Islet of Langerhans (tissue), 1 donor: ENCODE measurements around the gene GSTO2.
A peak's percentile ranks its signal among the peaks of the same experiment; 100 is the strongest.

Source experiments
- FAIRE-seq: peaks from one replicate; lab custom pipeline; 2011; peaks lifted over from hg19 to GRCh38; lab: Jason Lieb, UNC

GSTO2 gene

DNA sequence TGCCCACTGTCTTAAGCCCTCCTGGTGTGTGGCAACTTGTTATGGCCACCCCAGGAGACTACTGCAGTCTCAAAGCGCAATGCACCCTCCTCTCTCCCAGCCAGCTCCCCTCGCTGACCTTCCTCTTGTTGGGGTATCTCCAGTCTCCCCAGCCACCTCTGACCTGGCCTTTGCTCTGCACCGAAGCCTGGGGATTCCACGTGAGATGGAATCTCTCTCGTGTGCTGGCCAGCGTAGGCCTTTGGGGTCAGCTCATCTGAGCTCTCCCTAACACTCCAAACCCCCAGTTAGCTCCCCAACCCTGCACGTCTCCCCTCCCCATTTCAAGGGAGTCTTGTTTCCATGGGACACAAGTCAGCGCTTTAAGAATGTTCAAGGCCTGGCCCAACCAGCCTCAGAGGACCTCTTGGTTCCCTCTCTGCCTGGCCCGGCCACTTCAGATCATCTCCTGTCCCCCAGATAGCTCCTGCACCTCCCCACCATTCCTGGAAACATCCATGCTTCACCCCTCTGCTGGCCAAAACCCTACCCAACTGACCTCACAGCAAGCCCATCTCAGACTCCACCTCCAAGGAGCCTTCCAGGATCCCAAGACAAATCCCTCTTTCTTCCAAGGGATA is 58.1 kb downstream of the GSTO2 start:
- no peak for FAIRE-seq

DNA sequence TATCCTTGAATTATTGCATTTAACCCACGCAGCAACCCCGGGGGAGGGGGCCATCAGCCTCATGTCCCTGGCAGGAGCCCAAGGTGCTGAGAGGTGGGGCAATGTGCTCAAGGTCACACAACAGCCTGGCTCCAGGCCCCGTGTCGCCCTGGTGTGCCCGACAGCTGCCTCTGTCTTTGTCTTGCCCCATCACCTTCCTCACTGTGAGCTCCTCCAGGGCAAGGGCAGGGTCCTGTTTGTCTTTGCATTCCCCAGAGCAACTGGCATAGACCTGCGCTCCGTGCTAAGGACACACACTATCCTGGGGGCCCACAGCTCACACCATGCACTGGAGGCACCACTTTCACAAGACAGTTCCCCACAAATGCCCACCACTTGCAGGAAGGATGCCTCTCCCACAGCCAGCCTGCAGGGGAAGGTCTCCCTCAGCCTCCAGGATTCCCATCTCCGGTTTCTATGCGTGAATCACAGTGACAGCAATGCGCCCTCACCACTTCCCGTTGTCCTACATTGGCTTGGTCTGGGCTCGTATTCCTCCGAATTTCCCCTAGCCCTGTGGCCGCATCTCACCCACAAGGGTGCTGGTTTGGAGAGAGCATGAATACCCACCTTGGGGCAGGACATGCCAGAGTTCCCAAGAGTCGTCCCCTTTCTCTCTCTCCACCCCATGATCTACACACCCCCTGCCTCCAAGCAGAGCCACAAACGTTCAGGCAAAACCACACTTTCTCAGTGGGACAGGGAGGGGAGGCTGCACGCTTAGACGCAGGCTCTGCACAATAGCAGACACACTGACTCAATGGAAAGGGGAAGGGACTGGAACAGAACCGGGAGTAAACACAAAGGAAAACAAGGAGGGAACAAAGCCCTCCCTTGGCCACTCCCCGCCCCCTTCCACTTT is 59.0 kb downstream of the GSTO2 start:
- no peak for FAIRE-seq

DNA sequence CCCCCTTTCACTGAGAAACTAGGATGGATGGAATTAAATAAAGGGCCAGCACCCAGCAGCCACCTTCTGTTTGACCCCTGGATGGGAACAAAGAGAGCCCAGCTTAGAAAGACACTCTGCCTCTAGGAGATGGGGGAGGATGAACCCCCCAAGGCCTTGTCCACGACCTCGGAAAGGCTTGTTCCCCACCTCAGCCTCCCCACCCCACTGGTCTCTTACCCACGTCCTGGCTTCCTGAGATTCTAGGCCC is 59.6 kb downstream of the GSTO2 start:
- FAIRE-seq, result no peak

DNA sequence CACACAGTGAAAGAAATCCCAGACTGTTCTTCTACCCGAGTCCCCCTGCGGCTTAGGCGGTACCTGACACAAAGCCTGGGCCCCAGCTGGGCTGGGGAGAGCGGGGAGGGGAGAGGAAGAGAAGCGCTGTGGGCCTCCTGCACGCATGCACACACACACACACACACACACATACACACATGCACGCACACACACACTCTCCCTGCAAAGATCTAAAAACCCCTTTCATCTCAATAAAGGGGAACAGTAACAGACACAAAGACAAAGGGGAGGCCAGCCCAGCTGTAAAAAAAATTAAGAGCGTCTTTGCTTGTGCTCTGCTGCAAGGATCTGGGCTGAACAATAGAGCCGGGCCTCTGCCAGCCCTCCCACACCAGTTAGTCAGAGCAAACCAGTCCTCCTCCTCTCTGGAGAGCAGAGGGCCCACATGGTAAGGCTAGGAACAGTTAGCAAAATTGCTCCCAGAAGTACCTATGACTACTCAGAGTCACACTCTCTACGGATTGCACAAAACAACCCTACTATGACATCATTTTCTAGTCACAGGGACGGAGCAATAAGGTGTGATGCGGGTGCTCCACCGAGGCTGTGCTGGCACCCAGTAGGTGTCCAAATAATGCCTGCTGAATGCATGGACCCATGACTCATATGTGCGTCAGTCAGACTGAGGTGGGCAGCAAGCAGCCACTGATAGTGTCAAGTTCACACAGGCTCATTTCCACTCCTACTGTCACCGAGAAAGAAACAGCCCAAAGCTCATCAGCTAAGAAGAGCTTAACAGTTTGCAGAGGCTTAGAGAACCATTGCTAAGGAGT is 60.1 kb downstream of the GSTO2 start:
- FAIRE-seq, result no peak

DNA sequence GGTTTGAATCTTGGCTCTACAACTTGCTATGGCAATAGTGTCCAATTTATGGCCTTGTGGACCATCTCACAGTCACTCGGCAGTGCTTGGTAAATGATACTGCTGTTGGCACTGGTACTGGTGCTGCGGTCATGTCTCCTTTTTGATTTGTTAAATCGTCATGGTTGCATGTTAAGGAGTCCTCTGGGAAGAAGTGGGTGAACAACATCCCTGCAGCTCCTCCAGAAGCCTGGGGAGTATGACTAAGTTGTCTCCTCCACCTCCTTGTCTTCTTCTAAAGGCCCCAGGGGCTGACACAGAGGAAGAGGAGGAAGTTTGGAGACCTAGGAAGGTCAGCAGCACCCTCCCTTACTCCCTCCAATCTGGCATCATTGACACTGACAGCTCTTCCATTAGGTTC is 60.8 kb downstream of the GSTO2 start:
- no peak for FAIRE-seq

DNA sequence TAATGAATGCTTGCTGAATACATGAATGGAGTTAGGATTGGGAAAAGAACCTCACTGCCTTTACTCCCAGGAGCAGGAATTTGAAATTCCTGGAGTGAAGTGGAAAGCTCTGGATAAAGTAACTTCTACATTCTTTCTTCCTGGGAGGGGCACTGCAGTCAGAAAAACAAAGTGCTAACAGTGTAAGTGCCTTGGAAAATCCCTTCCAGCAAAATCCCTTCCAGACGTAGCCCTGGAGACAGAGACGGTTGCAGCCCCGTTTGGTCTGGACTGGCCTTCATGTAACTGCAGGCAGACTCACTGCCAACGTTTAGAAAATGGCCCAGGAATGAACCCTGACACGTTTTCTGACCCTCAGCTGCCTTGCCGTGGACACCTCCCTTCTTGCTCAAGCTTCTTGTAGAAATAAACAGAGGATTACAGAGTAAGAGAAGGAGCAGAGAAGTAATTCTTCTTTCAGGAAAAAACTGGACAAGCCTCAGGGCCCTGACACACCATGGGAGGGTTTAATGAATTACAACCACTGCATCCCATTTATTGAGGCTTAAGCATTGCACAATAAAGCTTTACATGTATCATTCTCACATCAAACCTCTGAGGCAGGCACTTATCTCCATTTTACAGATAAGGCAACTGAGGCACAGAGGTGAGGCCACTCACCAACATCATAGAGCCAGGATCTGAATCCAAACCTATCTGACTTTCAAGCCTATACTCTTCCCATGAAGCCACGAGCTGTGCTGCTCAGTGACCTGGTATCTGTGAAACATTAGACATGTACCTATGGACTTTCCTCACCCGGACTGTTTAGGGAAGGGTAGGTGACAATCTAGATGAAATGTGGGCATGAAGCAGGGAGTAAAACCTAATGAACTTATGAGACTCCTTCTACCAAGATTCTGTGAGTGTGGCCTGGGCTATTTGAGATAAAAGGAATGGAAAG is 61.5 kb downstream of the GSTO2 start:
- FAIRE-seq, result no peak

DNA sequence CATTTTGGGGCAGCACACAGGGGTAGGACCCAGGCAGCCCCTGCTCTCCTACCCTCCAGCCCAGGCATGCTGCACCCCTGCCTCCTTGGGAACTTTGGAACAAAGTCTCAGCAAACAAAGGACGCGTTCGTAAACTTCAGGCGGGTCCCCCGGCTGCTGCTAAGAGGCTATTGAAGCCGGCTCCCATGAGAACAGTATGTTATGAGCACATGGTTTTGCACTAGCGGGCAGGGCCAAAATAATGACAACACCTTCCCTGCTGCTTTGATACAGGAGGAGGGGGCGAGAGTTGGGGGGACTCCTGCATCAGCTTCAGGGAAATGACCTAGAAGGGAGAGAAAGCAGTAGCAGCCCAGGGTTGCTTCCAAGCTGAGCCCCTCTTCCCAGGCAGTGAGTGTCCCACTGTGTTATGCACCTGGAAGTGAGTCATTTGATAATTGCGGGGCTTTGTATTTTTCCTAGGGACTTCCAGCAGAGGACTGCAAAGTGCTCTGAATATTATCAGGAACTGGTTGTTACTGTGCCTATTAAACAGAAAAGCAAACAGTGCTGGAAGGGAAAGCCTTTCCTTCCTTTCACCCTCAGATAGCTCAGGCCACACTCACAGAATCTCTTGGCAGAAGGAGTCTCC is 62.3 kb downstream of the GSTO2 start:
- FAIRE-seq, result no peak

DNA sequence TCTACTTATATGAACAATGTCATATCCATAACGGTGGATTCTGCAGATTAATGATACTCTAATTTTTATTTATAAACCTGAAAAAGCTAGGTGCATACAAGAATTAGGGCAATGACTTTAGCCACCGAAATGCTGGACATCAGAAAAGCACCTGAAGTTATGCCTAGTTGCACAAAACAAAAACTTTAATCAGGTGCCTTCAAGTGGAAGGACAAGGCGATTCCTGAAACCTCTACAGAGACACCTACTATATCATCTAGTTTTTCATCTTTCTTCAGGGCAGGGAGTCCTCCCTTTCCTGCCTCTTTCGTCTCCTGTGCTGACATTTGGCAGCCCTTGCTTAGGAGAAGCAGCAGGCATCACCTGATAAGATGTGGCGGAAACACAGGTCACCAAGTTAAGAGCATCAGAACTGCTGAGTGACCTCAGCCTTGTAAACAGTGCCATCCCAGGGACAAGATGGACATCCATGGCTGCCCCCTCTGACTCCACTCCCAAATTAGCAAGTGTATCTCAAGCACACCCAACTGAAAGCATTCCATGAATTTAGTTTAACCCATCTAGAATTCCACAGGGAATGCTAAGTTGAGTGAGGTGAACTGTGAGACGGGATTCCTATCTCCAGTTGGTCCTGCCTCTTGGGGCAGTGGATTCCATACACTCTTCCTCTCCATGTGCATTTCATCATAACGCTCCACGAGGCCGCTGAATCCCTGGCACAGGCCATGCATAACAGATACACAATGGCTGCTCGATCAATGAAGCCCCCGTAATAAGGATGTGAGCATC is 63.5 kb downstream of the GSTO2 start:
- no peak for FAIRE-seq

DNA sequence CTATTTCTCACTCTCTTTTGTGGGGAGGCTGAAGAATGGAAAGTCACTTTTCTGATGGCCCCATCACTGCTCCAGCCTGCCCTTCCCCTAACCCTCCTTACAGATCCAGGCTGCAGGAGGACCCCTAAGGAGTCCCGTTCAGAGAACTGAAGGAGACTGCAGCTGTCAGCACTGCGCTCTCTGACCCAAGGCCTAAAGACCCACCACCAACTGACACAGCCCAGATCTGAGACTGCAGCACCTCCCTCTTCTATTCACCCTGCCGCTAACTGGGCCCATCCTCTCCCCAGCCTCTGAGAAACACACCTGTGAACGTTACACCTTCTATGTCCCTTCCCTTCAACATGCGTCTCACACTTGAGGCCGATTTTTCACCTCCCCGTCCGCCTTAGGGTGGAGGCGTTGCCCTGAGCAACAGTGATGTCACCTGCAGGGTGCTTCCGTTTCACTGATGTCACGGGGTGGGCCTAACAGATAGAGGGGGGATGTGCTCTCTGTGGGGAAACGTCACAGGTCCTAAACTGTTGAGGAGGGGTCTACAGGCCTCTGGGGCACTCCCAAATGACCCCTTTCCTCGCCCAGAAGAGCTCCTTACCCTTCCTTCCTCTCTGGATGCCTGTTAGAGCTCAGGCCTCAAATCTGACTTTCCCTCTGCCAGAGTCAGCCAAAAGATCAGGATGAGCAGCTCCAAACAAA is 64.2 kb downstream of the GSTO2 start:
- FAIRE-seq, result no peak

DNA sequence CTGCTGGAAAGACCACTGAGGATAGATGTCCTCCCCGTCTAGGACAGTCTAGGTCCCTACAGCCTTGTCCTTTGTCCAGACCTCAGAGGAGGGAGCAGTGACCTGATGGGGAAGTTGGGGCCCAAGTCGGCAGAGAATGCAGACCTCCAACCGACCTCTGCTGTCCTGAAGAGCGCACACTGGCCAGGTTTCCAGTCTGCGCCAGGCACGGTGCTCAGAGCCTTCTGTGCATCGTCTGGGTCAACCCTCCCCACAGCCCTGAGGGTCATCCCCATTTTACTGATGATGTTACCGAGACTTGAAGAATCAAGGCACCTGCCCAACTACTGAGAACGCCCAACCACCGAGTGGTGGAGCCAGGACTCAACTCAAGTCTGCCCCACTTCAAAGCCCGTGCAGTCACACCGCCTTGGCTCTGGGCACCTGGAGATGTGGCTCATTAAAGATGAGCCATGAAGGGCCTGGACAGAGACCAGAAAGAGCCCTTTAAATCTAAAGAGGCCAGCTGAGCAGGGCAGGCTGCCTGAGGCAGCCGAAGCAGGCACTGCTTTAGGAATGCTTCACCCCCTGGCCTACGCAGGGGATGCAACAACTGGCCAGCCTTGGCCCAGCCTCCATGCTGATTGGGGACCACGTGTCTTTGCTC is 64.9 kb downstream of the GSTO2 start:
- FAIRE-seq, result no peak

DNA sequence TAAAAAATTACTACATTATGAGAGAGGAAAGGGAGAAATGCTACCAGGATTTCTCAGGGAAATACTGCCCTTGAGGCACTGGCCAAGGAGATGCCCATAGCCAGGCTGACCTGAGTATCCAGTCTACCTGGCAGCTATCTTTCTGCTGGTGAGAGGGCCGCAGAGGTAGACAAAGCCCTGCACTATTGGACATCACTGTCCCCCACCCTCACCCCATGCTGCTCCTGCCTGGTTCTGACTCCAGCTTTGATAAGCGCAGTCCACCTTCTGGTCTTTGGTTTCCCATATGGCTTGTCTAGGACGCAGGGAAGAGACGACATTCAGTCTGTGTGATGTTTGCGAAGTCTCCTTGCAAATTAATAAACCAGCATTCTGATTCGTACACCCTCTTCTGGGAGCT is 65.6 kb downstream of the GSTO2 start:
- no peak for FAIRE-seq

DNA sequence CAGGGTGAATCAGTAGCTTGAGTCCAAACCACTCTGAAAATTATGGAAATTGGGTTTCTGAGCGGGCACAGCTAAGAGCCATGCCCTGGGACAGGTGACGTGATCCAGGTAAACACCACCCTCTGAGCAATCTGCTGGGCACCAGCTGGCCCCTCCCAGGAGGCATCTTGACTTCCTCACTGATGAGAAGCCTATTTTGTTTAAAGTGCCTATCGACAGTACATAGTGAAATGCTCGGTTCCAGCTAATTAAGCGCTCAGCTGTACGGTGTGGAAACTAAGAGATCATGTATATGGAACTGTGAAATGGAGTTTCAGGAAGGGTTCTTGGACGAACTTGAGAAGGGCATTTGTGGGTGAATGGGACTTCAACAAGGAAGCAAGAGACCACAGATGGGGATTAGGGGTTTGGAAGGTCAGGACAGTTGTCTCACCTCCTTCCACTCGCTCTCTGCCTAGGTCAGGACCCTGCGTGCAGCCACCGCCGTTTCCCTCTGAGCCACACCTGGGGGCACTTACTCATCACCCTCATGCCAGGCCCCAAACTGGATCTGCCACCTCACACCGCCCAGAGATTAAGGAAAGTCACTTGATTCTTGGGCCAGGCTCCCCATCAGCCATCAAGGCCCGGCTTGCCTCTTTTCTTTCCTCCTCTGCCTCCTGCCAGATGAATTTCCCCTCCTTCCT is 66.1 kb downstream of the GSTO2 start:
- FAIRE-seq, result no peak

DNA sequence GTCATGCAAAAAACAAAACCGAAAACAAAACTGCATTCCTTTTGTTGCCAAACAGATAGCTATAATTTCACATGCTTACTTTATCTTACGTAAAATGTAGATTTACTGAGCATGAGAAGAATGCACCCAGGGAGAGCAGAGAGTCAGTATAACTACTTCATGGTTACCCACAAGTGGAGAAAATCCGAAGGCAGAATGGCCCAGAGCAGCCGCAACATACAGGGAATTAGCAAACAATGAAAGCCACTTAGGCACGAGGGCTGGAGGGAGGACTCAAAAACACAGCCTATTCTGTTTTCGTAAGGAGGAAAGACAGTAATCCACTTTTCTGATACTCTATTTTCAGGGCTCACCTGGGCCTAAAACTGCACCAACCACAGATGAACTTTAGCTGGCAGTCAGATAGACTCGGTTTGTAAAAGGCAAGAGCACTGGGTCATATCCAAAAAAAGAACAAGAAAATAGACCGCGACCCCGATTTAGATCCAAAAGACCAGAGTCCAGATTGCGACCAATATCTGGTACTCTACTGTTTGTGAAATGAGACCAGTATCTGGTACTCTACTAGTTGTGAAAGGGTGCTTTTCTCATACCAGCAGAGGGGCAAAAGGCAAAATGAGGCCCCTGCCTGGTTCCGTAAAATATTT is 68.0 kb downstream of the GSTO2 start:
- no peak for FAIRE-seq

DNA sequence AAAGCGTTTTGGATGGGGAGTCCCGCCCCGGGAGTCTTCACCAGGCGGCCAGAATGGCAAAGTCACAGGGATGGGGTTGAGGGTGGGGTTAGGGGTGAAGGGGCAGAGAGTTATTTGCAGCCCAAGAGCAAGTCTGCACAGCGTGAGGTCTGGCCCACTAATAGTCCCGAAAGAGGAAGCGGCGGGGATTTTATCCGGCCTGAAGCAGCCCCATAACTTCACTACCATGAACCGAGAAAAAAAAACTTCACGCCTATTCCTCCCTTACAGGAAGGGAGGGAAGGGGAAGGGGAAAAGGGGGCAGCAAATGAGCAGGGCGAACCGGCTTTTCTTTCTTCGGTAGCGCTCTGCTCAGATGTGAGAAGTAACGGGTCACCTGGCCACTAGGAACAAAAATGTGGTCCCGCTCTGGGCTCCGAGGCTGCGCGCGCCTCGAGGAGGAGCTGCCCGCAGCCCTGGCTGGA is 68.6 kb downstream of the GSTO2 start:
- FAIRE-seq, result no peak

DNA sequence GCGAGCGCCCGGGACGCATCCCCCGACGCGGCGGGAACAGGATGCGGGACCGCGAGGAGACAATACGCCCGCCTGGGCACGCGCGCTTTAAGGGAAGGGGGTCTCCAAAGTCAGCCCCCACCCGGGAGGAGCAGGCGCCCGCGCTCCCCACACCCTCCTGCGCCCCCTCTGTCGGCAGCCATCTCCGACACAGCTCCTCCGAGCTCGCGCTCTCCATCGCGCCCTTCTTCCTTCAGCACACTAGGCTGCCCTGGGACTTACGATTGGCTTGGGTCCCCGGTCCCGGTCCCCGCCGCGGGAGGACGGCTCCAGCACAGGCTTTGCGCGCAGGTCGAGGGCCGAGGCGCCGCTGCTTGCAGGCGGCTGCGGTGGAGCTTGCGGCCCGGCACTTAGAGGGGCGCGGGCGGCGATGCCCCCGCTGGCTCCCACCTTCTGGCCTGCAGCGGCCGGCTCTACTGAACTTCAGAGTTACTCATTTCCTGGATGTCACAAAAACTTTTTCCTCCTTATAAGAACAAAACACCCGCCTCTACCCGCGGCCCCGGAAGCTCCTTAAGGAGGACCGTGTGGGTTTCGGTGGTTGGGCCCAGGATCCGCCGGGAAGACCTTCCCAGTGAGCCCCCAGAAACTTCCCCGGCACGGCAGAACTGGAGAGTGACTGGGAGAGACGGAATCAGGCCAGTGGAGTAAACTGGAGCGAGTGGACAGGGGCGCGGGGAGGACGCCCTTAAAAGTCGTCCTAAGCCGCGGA is 69.2 kb downstream of the GSTO2 start, which contains the start of gene ITPRIP:
Gene ITPRIP, minus strand, starts transcription at position 481 of the 751 bp plus-strand sequence. CDS start 22,414 bp downstream, outside the sequence.
- FAIRE-seq, result no peak

DNA sequence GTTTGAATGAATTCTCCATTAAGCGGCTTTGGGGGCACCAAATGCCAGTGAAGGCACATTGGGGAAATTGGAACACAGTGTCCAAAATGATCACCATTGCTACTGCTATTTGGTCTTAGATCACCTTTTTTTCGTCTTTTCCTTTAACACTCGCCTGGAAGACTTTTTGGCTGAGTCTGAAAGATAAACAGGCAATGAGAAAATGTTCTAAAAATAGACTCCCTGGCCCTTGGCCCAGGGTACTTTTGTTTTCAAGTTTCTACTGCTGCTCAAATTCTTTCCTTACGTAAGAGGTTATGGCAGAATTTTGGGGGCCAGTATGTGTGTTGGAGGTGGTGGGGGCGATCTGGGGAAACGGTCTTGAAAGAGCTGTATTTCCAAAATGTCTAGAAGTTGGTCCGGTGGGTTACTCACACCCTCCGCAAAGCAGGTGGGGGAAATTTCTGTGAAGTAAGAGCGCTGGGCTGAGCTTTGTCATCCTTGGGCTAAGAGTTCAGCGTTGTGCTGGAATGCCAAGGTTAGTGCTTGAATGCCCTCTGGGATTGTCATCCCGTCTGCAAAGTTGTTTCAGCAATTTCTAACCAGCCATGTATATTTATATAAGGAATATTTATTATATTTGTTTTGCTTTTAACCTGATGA is 70.6 kb downstream of the GSTO2 start:
- peak; percentile 53 for FAIRE-seq

DNA sequence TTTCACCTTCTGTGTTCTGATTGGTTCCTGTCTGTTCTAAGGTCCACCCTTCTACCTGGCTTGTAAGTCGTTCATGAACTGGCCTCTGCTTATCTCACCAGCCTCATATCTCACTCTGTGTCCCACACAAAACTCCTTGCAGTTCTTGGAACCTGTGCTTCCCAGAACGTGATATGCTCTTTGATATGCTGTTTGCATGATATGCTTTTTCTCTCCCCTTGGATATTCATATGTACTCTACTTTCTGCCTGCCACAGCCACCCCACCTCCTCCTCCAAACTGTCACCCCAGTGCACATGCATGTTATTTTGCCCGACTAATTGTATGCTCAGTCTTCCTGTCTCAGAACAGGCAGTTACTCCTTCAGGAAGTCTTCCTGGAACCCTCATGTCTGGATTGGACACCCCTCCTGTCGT is 71.1 kb downstream of the GSTO2 start:
- FAIRE-seq, result no peak
